GM18526 (cell line): ENCODE data around the gene RFT1.

Experiments
- POLR2A ChIP-seq: IDR thresholded peaks from 3 replicates; pipeline ENCODE4 v1.6.1; 2011; ENCODE audit not compliant: insufficient read length; ENCODE audit errors: extremely low read depth

Gene RFT1

GRCh38 chr3:53123510-53123909 is 6.7 kb downstream of the RFT1 start:
- TF ChIP-seq POLR2A = no peak

DNA sequence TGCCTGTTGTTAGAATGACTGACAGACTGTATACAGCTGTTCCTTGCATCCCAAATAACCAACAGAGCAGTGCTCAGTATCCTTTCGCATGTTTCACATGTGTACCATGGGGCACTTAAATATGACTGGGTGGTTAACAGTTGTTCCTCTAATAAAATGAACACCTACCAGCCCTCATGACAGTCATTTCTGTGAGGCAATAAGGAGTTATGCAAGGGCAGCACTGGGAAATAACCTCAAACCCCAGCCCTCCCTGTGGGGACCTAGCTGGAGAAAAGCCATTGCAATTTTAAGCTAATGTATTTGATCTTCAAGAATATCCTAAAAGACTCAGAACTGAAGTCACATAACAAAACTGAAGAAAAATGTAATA is 7.3 kb downstream of the RFT1 start:
- no peak for TF ChIP-seq POLR2A

DNA sequence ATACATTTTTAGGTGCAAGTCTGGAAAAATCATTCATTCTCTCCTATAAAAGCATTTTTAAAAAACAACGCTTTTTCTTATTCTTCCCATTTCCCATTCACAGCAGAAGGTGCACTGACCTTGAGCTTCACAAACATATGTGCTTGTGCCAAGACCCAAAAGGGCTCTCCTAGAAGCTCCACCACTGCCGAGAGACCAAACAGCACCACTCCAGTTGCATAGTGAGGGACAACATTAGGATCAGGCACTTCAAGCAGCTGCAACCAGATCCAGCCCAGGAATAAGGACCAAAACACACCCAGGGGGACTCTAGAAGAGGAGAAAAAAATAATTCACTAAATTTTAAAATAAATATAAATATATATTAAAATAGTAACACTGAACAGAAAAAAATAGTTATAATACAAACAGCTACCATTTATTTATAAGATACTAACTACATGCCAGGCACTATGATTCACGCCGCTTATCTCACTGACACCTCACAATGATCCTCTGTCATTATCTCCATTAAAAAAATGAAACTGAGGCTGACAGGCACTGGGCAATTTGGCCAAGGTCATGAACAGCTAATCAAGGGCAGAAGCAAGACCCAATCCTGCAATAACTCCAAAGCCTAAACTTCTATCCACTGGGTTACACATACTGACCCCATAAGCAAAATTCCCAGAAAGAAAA is 7.8 kb downstream of the RFT1 start:
- TF ChIP-seq POLR2A = no peak

DNA sequence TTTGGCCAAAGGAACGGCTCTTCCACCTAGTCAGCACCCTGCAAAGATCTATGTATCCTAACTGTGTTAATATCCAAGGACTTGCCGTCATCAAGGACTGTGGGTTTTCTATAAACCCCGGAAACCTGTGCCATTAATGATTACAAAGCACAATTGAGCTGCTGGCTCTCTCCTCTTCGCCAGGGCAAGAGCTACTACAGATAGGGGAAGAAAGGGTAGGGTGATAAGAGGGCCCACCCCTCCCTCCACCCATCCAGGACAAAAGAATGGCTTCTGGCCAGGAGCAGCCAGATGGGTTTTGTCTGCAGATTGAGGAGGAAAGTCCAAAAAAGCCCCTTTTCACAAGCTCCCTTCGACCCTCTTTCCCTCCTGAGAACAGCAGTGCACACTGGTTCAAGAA is 9.9 kb downstream of the RFT1 start:
- no peak for TF ChIP-seq POLR2A

GRCh38 chr3:53116956-53117355 is 13.3 kb downstream of the RFT1 start:
- TF ChIP-seq POLR2A = no peak

GRCh38 chr3:53114412-53115074 is 15.7 kb downstream of the RFT1 start:
- TF ChIP-seq POLR2A = no peak

- TF ChIP-seq POLR2A = no peak
Observed at GRCh38 chr3:53114011-53114400, 16.2 kb downstream of the RFT1 start.

DNA sequence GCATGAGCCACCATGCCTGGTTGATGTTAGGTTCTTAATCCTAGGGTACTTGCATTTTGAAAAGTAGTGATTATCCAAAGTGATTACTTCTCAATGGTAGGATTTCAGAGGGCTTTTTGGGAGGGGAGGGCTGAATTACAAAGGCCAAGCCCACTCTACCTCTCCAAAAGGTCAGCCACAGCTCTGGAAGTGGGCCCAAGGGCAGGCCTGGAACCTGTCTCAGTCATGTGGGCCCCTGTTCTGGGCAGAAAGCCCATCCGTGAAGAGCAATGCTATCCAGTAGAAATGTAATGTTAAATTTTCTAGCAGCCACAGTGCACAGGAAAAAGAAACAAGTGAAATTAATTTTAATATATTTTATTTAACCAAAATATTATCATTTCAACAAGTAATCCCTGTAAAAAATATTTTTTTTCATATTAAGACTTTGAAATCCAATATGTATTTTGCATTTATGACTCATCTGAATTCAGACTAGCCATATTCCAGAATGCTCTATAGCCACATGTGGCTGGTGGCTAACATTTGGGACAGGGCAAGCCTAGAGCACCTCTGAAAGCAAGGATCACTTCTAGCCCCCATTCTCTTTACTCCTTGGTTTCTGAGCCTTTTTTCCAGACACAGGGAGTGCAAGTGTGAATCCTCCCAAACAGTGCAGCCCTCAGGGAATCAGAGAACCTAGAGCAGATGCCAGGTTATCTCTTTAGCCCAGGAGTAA is 16.8 kb downstream of the RFT1 start:
- TF ChIP-seq POLR2A = no peak

- no peak for TF ChIP-seq POLR2A
Observed at GRCh38 chr3:53111822-53112221, 18.4 kb downstream of the RFT1 start.

DNA sequence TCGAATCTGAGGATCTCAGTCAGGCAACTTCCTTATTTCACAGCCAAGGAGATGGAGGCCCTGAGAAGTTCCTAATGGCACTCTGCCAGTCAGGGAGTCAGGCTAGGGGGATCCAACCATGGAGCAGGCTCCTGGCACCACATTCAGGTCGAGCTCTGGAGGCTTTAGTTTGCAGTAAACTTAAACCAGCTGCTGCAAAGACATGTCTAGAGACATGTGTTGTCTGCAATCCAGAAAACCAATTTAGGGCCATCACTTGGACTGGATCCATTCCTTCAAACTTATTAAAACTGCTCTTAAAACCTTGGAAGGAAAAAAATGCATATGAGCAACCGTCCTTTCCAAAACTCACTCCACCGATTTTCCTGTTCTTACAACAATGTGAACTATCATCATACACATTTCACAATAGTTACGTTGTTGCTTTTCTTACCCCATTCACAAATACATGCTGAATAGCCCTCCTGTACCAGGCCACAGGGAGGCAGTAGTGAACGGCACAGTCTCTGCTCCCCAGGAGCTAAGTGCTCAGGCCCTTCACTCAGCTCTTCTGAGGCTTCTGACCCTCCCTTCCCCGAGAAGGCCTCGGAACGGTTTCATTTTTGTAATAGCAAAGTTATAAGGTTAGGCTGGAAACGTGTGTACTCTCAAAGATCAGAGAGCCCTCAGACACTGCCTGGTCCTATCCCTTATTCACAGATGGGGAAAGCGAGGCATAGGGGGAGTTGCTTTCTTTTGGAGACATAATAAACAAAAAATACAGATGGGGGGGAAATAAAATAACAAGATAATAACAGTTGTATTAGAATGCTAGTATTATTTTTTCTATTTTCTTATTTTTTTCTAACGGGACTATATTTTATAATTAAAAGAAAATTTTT is 20.1 kb downstream of the RFT1 start:
- TF ChIP-seq POLR2A = no peak

DNA sequence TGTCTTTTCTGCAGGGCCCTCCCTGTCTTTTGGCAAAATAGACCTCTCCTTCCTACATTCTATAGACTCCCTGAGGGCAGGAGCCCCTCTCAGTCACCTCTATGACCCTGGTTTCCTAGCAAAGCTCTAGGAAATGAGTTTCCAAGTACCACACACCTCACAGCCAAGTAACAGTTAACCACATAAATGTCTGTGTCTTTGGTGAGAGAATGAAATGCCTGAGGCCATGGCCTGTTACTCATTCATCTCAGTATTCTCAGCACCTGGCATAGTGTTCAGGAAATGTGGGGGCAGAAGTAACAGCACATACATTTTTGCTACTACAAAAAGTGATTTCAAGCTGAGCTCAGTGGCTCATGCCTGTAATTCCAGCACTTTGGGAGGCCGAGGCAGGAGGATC is 21.0 kb downstream of the RFT1 start:
- TF ChIP-seq POLR2A = no peak

- no peak for TF ChIP-seq POLR2A
Observed at GRCh38 chr3:53104762-53105161, 25.5 kb downstream of the RFT1 start.

DNA sequence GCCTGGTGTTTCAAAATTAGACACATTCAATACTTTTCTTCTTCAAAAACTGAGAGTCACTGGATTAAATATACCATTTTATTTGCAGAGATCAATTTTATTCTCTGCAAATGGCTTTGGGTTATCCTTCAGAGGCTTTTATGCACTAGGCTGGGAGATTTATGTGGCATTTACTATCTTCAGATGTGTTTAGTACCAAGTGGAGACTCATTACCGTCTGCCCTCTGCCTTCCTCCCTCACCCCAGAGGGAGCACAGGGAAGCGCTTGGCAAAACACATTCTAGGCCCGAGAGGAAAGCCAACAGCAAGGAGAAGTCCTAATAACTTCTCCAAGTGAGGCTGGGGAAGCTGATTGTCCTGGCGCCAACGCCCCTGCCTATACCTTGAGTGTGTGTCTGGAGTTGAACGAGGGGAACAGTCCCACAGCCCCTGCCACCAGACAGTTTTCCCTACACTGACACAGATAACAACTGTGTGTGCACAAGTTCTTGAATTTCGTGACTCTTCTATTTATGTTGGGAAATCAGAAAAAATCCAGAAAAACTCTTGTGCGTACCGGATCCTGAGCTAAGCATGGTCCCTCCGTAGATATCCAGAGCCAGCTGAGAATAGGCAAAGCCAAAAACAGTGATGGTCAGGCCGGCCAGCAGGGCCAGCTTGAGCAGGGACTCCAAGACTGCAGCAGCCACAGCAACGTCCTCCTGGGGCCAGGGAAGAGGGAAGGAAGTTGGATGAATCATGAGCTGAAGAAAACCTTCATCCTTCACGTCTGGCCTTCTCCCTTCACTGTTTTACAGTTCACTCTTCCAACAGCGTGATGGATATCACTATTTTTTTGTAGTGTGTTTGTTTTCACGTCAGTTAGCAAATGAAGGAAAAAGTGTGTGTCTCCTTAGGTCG is 26.6 kb downstream of the RFT1 start:
- no peak for TF ChIP-seq POLR2A

- TF ChIP-seq POLR2A = no peak
Observed at GRCh38 chr3:53102601-53103147, 27.6 kb downstream of the RFT1 start.
